Endothelial cell (in vitro differentiated cells): ENCODE results near the gene C19orf33. TPM values are rescaled to one million over a fixed set of nuclear protein-coding genes. Genes with fewer than 3 reads are reported as not detected.

Experiments used
- DNase-seq: peaks from one replicate; pipeline ENCODE4 v3.0.0; 2021; ENCODE audit warnings: low spot score
- H3K27ac Mint-ChIP-seq: one replicate; pipeline ENCODE4 v1.8.0; 2021; ENCODE audit warnings: mixed read lengths, inconsistent platforms; ENCODE audit not compliant: unreplicated experiment
- H3K27me3 Mint-ChIP-seq: one replicate; pipeline ENCODE4 v1.8.0; 2021; ENCODE audit warnings: mild to moderate bottlenecking, moderate library complexity, mixed read lengths, inconsistent platforms; ENCODE audit not compliant: unreplicated experiment
- H3K36me3 Mint-ChIP-seq: one replicate; pipeline ENCODE4 v1.8.0; 2021; ENCODE audit warnings: mild to moderate bottlenecking, low read depth, mixed read lengths, inconsistent platforms; ENCODE audit not compliant: unreplicated experiment
- H3K4me1 Mint-ChIP-seq: one replicate; pipeline ENCODE4 v1.8.0; 2021; ENCODE audit warnings: mild to moderate bottlenecking, mixed read lengths, inconsistent platforms; ENCODE audit not compliant: unreplicated experiment
- H3K4me3 Mint-ChIP-seq: one replicate; pipeline ENCODE4 v1.8.0; 2021; ENCODE audit warnings: mild to moderate bottlenecking, mixed read lengths, inconsistent platforms; ENCODE audit not compliant: unreplicated experiment
- H3K9me3 Mint-ChIP-seq: one replicate; pipeline ENCODE4 v1.8.0; 2021; ENCODE audit warnings: mixed read lengths, inconsistent platforms; ENCODE audit not compliant: unreplicated experiment
- total RNA-seq: library from RNA; stranded (reverse); fragmentation: NEBNext Ultra II Directional; extraction: Animal tissue kit (Norgen Biotek cat#: 25700); gene quantifications from one replicate; pipeline ENCODE4 v1.2.1, GENCODE V29; 2021; ENCODE audit not compliant: unreplicated experiment
- TF ChIP-seq, protein P1 (sequence below): fragments of 200-600 bp; sonication (generic); IDR thresholded peaks from one replicate; pipeline ENCODE4 v1.5.0; 2021; ENCODE audit warnings: antibody characterized with exemption; ENCODE audit not compliant: unreplicated experiment

C19orf33 gene
- total RNA-seq, 1 donor from 2014 or later: 2.7 TPM

DNA sequence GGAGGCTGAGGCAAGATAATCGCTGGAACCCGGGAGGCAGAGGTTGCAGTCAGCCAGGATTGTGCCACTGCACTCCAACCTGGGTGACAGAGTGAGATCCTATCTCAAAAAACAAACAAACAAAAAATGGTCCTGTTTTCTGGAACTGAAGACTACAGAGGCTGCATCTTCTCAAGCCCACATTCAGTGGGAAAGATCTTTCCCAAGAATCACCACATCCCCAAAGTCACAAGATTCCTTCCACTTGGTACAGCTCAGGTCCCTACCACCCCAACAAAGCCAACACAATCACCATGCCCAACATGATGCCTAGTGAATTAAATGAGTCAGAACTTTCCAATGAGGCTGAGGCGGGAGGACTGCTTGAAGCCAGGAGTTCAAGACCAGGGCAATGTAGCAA is 46.8 kb downstream of the C19orf33 start:
- DNase-seq: no peak
- peaks cover 6% of the 10 kb centered on the region for H3K27me3 Mint-ChIP-seq
- no peaks in the 10 kb centered on the region for H3K4me1 Mint-ChIP-seq
- TF ChIP-seq, protein P1, sequence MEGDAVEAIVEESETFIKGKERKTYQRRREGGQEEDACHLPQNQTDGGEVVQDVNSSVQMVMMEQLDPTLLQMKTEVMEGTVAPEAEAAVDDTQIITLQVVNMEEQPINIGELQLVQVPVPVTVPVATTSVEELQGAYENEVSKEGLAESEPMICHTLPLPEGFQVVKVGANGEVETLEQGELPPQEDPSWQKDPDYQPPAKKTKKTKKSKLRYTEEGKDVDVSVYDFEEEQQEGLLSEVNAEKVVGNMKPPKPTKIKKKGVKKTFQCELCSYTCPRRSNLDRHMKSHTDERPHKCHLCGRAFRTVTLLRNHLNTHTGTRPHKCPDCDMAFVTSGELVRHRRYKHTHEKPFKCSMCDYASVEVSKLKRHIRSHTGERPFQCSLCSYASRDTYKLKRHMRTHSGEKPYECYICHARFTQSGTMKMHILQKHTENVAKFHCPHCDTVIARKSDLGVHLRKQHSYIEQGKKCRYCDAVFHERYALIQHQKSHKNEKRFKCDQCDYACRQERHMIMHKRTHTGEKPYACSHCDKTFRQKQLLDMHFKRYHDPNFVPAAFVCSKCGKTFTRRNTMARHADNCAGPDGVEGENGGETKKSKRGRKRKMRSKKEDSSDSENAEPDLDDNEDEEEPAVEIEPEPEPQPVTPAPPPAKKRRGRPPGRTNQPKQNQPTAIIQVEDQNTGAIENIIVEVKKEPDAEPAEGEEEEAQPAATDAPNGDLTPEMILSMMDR: no peak
- peaks cover 3% of the 10 kb centered on the region for H3K36me3 Mint-ChIP-seq
- H3K27ac Mint-ChIP-seq: no peak overlapping the region
- no peaks in the 10 kb centered on the region for H3K9me3 Mint-ChIP-seq
- no peak overlapping the region for H3K4me3 Mint-ChIP-seq

DNA sequence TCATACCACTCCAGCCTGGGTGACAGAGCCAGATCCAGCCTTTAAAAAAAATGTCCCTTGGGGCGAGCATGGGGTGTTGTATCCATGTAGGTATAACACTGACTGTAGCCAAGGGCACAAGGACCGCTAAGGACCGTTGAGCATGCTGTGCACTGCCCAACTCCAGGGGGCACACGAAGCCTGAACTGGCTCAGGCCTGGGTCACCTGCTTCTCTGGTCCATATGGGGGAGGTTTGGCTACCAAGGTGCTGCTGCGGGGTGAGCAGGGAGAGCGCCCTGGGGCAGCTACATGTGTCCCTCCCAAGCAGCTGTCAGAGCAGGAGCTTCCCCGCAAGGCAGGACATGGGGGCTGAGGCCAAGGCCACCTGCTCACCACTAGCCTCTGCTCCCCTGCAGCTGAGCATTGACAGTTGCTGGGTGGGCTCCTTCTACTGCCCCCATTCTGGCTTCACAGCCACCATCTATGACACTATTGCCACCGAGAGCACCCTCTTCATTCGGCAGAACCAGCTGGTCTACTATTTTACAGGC is 47.9 kb downstream of the C19orf33 start:
- DNase-seq: no peak
- Mint-ChIP-seq H3K27ac (no peak overlapping the region), H3K4me1 (no peaks in the 10 kb centered on the region), H3K9me3 (no peaks in the 10 kb centered on the region), H3K36me3 (no peaks in the 10 kb centered on the region), H3K27me3 (peaks cover 7% of the 10 kb centered on the region), H3K4me3 (no peak overlapping the region)
- TF ChIP-seq, protein P1: no peak

DNA sequence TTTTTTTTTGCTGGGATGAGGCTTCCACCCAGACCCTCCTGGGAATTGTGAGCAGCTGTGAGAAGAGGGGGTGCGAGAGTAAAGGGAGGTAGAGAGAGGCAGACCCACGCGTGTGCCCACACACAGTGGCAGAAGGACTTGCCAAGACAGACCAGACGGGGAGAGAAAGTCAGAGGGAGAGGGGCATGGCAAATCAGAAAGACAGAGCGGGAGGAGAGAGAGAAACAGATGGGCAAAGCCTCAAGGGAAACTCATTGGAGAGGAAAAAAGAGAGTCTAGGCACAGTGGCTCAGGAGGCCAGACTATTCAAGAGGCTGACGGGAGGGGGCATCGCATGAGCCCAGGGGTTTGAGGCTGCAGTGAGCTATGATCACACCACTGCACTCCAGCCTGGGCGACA is 48.6 kb downstream of the C19orf33 start:
- no peak overlapping the region for H3K27ac Mint-ChIP-seq
- no peaks in the 10 kb centered on the region for H3K36me3 Mint-ChIP-seq

More for the DNA sequence above, 48.6 kb downstream of the C19orf33 start:
- Mint-ChIP-seq H3K9me3 (no peaks in the 10 kb centered on the region), H3K4me3 (no peak overlapping the region), H3K27me3 (peaks cover 7% of the 10 kb centered on the region), H3K4me1 (no peaks in the 10 kb centered on the region)
- TF ChIP-seq, protein P1: no peak
- DNase-seq: no peak

Other genes with a start within 250 kb of the C19orf33 start
- gene DPF1, start 80.0 kb upstream of the C19orf33 start, total RNA-seq: 6.0 TPM
- 2.1 TPM for gene PPP1R14A, start 47.9 kb upstream of the C19orf33 start, total RNA-seq
- gene SPINT2, start 39.7 kb upstream of the C19orf33 start, total RNA-seq: 93.4 TPM
- 55.2 TPM for gene YIF1B, start 11.7 kb downstream of the C19orf33 start, total RNA-seq
- gene KCNK6, start 15.6 kb downstream of the C19orf33 start, total RNA-seq: 15.8 TPM
- gene CATSPERG, start 31.6 kb downstream of the C19orf33 start, total RNA-seq: 3.2 TPM
- gene PSMD8, start 70.3 kb downstream of the C19orf33 start, total RNA-seq: 137 TPM
- 0.74 TPM for gene GGN, start 83.8 kb downstream of the C19orf33 start, total RNA-seq
- gene SPRED3, start 84.4 kb downstream of the C19orf33 start, total RNA-seq: 3.2 TPM
- gene FAM98C, start 98.8 kb downstream of the C19orf33 start, total RNA-seq: 10.6 TPM
- 8.1 TPM for gene RASGRP4, start 122.0 kb downstream of the C19orf33 start, total RNA-seq
- gene RYR1, start 129.4 kb downstream of the C19orf33 start, total RNA-seq: 1.3 TPM